HG03135 (cell line): Measurements from ENCODE around the gene CPLANE2.
A peak's percentile ranks its signal among the peaks of the same experiment; 100 is the strongest.
"Not testable (repeated sequence)": the region's sequence is repeated elsewhere in the genome, so short reads cannot be mapped to it uniquely, and the experiment has no call there.

Source experiments
- ATAC-seq: cut with Tn5 transposase; IDR thresholded peaks from one replicate; pipeline ENCODE4 v1.9.1; 2021; ENCODE audit warnings: mild to moderate bottlenecking, moderate library complexity; ENCODE audit not compliant: unreplicated experiment

Gene CPLANE2

GRCh38 chr1:16249596-16250241, 12.7 kb upstream of the CPLANE2 start:
- no peak for ATAC-seq

- ATAC-seq: peak; percentile 53
Observed at GRCh38 chr1:16248603-16249516, 11.9 kb upstream of the CPLANE2 start.

GRCh38 chr1:16248007-16248436, 11.0 kb upstream of the CPLANE2 start:
- no peak for ATAC-seq

- no peak for ATAC-seq
Observed at GRCh38 chr1:16247441-16247840, 10.5 kb upstream of the CPLANE2 start.

- ATAC-seq: no peak
Observed at GRCh38 chr1:16246961-16247360, 10.0 kb upstream of the CPLANE2 start.

- not testable (repeated sequence) for ATAC-seq
Observed at GRCh38 chr1:16246239-16246638, 9.3 kb upstream of the CPLANE2 start.

GRCh38 chr1:16245476-16246196, 8.7 kb upstream of the CPLANE2 start:
- no peak for ATAC-seq

GRCh38 chr1:16244650-16245285, 7.8 kb upstream of the CPLANE2 start:
- no peak for ATAC-seq

GRCh38 chr1:16243936-16244649, 7.1 kb upstream of the CPLANE2 start:
- no peak for ATAC-seq

GRCh38 chr1:16243215-16243610, 6.2 kb upstream of the CPLANE2 start:
- ATAC-seq: no peak

- ATAC-seq: no peak
Observed at GRCh38 chr1:16242556-16243214, 5.7 kb upstream of the CPLANE2 start.

GRCh38 chr1:16241221-16241708, 4.3 kb upstream of the CPLANE2 start:
- no peak for ATAC-seq

GRCh38 chr1:16239972-16240491, 3.0 kb upstream of the CPLANE2 start:
- no peak for ATAC-seq

- ATAC-seq: no peak
Observed at GRCh38 chr1:16237343-16237830, 404 bp upstream of the CPLANE2 start.

- peak; percentile 52 for ATAC-seq
Observed at GRCh38 chr1:16235944-16236510, 956 bp downstream of the CPLANE2 start.

- no peak for ATAC-seq
Observed at GRCh38 chr1:16235347-16235746, 1.6 kb downstream of the CPLANE2 start.

- ATAC-seq: no peak
Observed at GRCh38 chr1:16233431-16233830, 3.6 kb downstream of the CPLANE2 start.

- no peak for ATAC-seq
Observed at GRCh38 chr1:16232316-16232710, 4.7 kb downstream of the CPLANE2 start.
